Left ventricle myocardium inferior (tissue), 1 donor: ENCODE measurements around the gene SSR4. TPM values are rescaled to one million over a fixed set of nuclear protein-coding genes. Genes with fewer than 3 reads are reported as not detected.

Source experiments
- DNase-seq: peaks from one replicate; pipeline ENCODE4 v3.0.0-alpha.2; 2020
- H3K27ac ChIP-seq: fragments of 200-600 bp; replicated peaks from 2 replicates; pipeline ENCODE4 v1.8.0; 2021
- H3K27me3 ChIP-seq: fragments of 200-600 bp; 2 replicates; pipeline ENCODE4 v1.8.0; 2021; ENCODE audit warnings: low read depth
- H3K36me3 ChIP-seq: fragments of 200-600 bp; 2 replicates; pipeline ENCODE4 v1.8.0; 2021
- H3K4me1 ChIP-seq: fragments of 200-600 bp; 2 replicates; pipeline ENCODE4 v1.8.0; 2021
- H3K4me3 ChIP-seq: fragments of 200-600 bp; 2 replicates; pipeline ENCODE4 v1.8.0; 2021; ENCODE audit warnings: mild to moderate bottlenecking, moderate library complexity
- H3K9me3 ChIP-seq: fragments of 200-600 bp; replicated peaks from 2 replicates; pipeline ENCODE4 v1.8.0; 2021
- CTCF ChIP-seq: fragments of 200-600 bp; IDR thresholded peaks from 2 replicates; pipeline ENCODE4 v1.8.0; 2021; ENCODE audit warnings: antibody characterized with exemption, mild to moderate bottlenecking, borderline replicate concordance
- intact Hi-C: fragments of 100-400 bp; cut with micrococcal nuclease; formaldehyde crosslinking; loops from one replicate; pipeline ENCODE4 v1.11.0; 2022
- total RNA-seq: library from RNA; stranded (reverse); fragmentation: NEBNext Ultra II Directional; extraction: Animal tissue kit (Norgen Biotek cat#: 25700); gene quantifications from one replicate; pipeline ENCODE4 v1.2.1, GENCODE V29; 2021
- donor health status: DM: no; HTN: yes; CAD: no; lungs with severe emphysema.

The SSR4 gene
- total RNA-seq, 1 donor from 2014 or later = 123 TPM

- Histone ChIP-seq H3K9me3 (no peaks in the 10 kb centered on the region), H3K4me3 (no peak overlapping the region), H3K4me1 (peaks cover 24% of the 10 kb centered on the region), H3K36me3 (no peaks in the 10 kb centered on the region), H3K27me3 (no peaks in the 10 kb centered on the region), H3K27ac (no peak overlapping the region)
- TF ChIP-seq CTCF = no peak
- DNase-seq = peak; percentile 6
- intact Hi-C loops = no loop called here
Observed at GRCh38 chrX:153777261-153778090, 17.0 kb upstream of the SSR4 start.

- TF ChIP-seq CTCF = no peak
- Histone ChIP-seq H3K4me3 (no peak overlapping the region), H3K4me1 (peaks cover 27% of the 10 kb centered on the region), H3K36me3 (no peaks in the 10 kb centered on the region), H3K9me3 (no peaks in the 10 kb centered on the region), H3K27me3 (no peaks in the 10 kb centered on the region), H3K27ac (no peak overlapping the region)
- no peak for DNase-seq
- intact Hi-C loops = no loop called here
Observed at GRCh38 chrX:153778181-153778580, 16.3 kb upstream of the SSR4 start.

GRCh38 chrX:153778684-153779101, 15.8 kb upstream of the SSR4 start:
- no peak overlapping the region for H3K4me3 ChIP-seq
- no peak for DNase-seq
- intact Hi-C loops = no loop called here

GRCh38 chrX:153779891-153780677, 14.4 kb upstream of the SSR4 start:
- Histone ChIP-seq H3K9me3 (no peaks in the 10 kb centered on the region), H3K4me1 (peaks cover 27% of the 10 kb centered on the region), H3K4me3 (peak overlapping the region; percentile 59), H3K36me3 (peaks cover under 1% of the 10 kb centered on the region), H3K27ac (peak overlapping the region; percentile 85), H3K27me3 (no peaks in the 10 kb centered on the region)
- no peak for DNase-seq
- no peak for TF ChIP-seq CTCF
- intact Hi-C loops = no loop called here

More at GRCh38 chrX:153778684-153779101, 15.8 kb upstream of the SSR4 start:
- H3K36me3 ChIP-seq = no peaks in the 10 kb centered on the region
- H3K9me3 ChIP-seq = no peaks in the 10 kb centered on the region
- H3K27ac ChIP-seq = no peak overlapping the region
- no peaks in the 10 kb centered on the region for H3K27me3 ChIP-seq
- H3K4me1 ChIP-seq = peaks cover 27% of the 10 kb centered on the region
- no peak for TF ChIP-seq CTCF

GRCh38 chrX:153780678-153781427, 13.6 kb upstream of the SSR4 start, which contains the start of gene SRPK3:
Gene SRPK3 (plus strand): TSS chrX:153781041. CDS start chrX:153781087, 46 bp downstream.
- peaks cover 8% of the 10 kb centered on the region for H3K36me3 ChIP-seq
- no peak for TF ChIP-seq CTCF
- H3K27me3 ChIP-seq = no peaks in the 10 kb centered on the region
- H3K27ac ChIP-seq = peak within 1 kb of the TSS; percentile 85
- peak within 1 kb of the TSS; percentile 59 for H3K4me3 ChIP-seq
- intact Hi-C loops = no loop called here
- H3K4me1 ChIP-seq = peaks cover 27% of the 10 kb centered on the region
- no peaks in the 10 kb centered on the region for H3K9me3 ChIP-seq
- DNase-seq = peak; percentile 33
